Measurements from ENCODE around the gene HSD17B3.
"Not testable (repeated sequence)": the region's sequence is repeated elsewhere in the genome, so short reads cannot be mapped to it uniquely, and the experiment has no call there.

HSD17B3 gene

GRCh38 chr9:96193236-96193755, 108.7 kb downstream of the HSD17B3 start:
- DNase-seq (ENCODE audit: low read depth), result no peak

DNA sequence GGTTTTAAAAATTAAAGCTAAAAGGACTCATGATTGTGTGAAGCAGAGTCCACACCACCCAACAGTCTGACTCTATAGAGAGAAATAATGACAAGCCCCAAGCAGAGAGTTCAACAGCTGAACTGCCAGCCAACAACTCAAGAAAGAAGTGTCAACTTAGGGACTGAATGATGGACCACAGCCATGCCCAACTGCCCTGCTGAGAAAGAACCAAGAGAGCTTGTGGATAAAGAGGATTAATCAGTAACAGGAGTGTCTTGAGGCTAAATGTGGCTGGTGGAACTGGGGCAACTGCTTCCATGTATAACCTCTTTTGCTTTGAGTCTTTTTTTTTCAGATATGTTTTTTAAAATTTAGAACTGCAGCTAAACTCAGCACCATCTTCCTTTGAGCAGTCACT, 109.3 kb downstream of the HSD17B3 start:
- no peak for DNase-seq (ENCODE audit: low read depth)

- DNase-seq (ENCODE audit: low read depth), result no peak
Measured at GRCh38 chr9:96189995-96190394, 112.0 kb downstream of the HSD17B3 start.

DNA sequence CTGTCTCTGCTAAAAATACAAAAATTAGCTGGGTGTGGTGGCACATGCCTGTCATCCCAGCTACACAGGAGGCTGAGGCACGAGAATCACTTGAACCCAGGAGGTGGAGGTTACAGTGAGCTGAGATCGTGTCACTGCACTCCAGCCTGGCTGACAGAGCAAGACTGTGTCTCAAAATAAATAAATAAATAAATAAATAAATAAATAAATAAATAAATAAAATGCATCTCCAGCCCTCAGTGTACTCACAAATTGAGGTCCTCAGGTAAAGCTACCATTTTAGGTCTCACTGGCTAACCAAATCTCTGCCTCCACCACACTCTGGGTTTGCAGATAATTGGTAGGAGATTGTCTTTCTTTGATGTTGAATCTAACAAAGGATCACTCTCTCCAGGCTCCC, 112.4 kb downstream of the HSD17B3 start:
- DNase-seq (ENCODE audit: low read depth), result not testable (repeated sequence)

DNA sequence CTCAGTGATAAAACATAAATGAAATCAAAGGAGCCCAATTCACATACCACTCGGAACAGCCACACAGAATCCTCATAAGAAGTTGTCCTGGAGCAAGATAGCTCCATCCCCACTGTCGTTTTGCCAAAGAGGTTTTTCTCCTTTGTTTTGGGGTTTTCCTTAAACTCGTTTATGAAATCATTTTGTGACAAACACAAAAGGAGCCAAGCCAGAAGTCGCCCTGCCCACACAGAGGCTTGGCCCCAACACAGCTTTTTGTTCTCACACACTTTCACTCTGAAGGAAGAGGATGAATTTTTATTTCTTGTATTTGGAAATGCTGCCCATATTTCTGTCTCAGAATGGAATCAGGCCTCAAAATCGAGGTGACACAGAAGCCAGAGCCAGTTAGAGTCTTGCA, 113.4 kb downstream of the HSD17B3 start:
- DNase-seq (ENCODE audit: low read depth), result no peak

DNA sequence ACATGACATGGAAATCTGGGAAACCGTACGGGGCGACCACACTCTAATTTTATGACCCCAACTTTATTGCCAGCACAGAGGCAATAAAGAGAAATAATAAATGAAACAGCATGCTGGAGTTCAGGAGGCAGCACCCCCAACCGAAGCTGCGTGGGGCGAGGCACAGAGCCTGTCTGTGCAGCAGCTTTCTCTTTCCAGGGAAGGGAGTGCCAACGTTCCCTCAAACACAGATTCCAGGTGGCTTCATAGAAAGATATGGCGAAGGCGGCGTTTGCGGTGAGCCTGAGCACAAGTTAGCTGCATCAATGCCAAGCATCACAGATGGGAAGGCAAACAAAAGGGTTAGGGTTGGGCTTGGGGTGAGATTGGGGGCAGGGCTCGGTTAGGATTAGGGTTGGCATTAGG, 114.8 kb downstream of the HSD17B3 start:
- DNase-seq (ENCODE audit: low read depth), result no peak

GRCh38 chr9:96186591-96187011, 115.4 kb downstream of the HSD17B3 start:
- DNase-seq (ENCODE audit: low read depth), result no peak

DNA sequence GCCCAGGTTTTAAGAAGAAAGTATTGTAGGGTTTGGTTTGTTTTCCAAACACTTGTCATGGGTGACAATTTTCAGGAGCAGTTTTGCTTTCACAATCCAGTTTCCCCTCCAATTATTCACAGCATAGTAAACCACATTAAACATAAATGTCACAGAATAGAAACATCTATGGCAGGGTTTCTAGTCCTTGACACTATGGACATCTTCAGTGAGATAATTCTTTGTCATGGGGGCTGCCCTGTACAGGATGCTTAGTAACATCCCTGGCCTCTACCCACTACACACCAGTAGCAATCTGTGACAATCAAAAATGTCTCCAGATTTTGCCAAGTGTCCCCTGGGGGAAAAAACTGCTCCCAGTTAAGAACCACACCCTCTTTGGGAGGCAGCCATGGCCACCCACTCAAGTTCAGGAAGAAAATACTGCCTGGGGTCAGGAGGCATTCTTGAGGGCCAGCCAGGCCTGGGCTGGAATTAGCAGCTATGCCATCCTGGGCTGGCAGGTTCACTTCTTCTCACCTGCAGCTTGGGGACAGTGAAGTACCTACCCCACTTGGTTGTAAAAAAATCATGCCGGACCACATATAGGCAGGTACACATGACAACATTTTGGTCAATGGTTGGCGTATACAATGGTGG, 116.3 kb downstream of the HSD17B3 start:
- no peak for DNase-seq (ENCODE audit: low read depth)

Data from stimulated activated CD4-positive, alpha-beta T cell treated with anti-CD3 and anti-CD28 coated beads, Interleukin-2, amount 100 ng/mL, for 4 hours (primary cell).